ENCODE results near the gene KIFC1. TPM values are rescaled to one million over a fixed set of nuclear protein-coding genes. Genes with fewer than 3 reads are reported as not detected.
A peak's percentile ranks its signal among the peaks of the same experiment; 100 is the strongest.
"Not testable (repeated sequence)": the region's sequence is repeated elsewhere in the genome, so short reads cannot be mapped to it uniquely, and the experiment has no call there.

Gene KIFC1
- total and polyA plus RNA-seq, 5 experiments from 2014 or later = 0.26 to 1.2 (median 0.53) TPM; not detected in 1

GRCh38 chr6:33380272-33380981 lies 11.2 kb upstream of the KIFC1 start:
- Mint-ChIP-seq H3K27me3 (no peaks in the 10 kb centered on the region), H3K9me3 (no peaks in the 10 kb centered on the region), H3K36me3 (no peaks in the 10 kb centered on the region), H3K4me3 (no peak overlapping the region), H3K27ac (peak overlapping the region in 2 of 10 donors; percentile 4 to 10), H3K4me1 (peaks cover 0 to 4% (median 1%) of the 10 kb centered on the region in 4 donors)
- no peak for ATAC-seq
- POLR2A ChIA-PET = no interaction called here
- DNase-seq = no peak

- no peaks in the 10 kb centered on the region for H3K36me3 Mint-ChIP-seq
- DNase-seq (no peak), ATAC-seq (no peak)
- H3K4me1 Mint-ChIP-seq = peaks cover 0 to 2% (median 0%) of the 10 kb centered on the region in 4 donors
- no peak overlapping the region for H3K27ac Mint-ChIP-seq
- POLR2A ChIA-PET = interaction anchor here (0.6 kb wide), 2 partner anchors 33 to 245 kb away, joined by 3 to 4 read pairs; no protein-coding TSS in a partner anchor
- H3K27me3 Mint-ChIP-seq = no peaks in the 10 kb centered on the region
- H3K9me3 Mint-ChIP-seq = no peaks in the 10 kb centered on the region
- H3K4me3 Mint-ChIP-seq = no peak overlapping the region
Observed at GRCh38 chr6:33383427-33384185, 8.0 kb upstream of the KIFC1 start.

GRCh38 chr6:33384581-33385020 lies 7.0 kb upstream of the KIFC1 start:
- Mint-ChIP-seq H3K4me1 (peaks cover 0 to 2% (median 0%) of the 10 kb centered on the region in 4 donors), H3K36me3 (no peaks in the 10 kb centered on the region), H3K27ac (peak overlapping the region in 1 of 10 donors; percentile 24), H3K4me3 (no peak overlapping the region), H3K9me3 (no peaks in the 10 kb centered on the region), H3K27me3 (no peaks in the 10 kb centered on the region)
- POLR2A ChIA-PET = interaction anchor here (0.6 to 1.0 kb wide), 2 partner anchors 10 to 161 kb away, joined by 3 to 4 read pairs; no protein-coding TSS in a partner anchor
- no peak for ATAC-seq
- no peak for DNase-seq

- Mint-ChIP-seq H3K27ac (peak overlapping the region; percentile 90 to 98 (median 98)), H3K4me3 (no peak overlapping the region), H3K36me3 (no peaks in the 10 kb centered on the region), H3K4me1 (peaks cover 9 to 27% (median 23%) of the 10 kb centered on the region in 4 donors), H3K9me3 (no peaks in the 10 kb centered on the region), H3K27me3 (no peaks in the 10 kb centered on the region)
- DNase-seq (no peak), ATAC-seq (no peak)
- POLR2A ChIA-PET = interaction anchor here (0.6 to 2.6 kb wide), 8 partner anchors 20 to 191 kb away, joined by 3 to 18 read pairs (median 10); partner anchors contain the start of genes CUTA, PHF1, RPS18 and VPS52
Observed at GRCh38 chr6:33390173-33390572, 1.4 kb upstream of the KIFC1 start.

GRCh38 chr6:33390767-33391277 lies 801 bp upstream of the KIFC1 start:
- no peaks in the 10 kb centered on the region for H3K36me3 Mint-ChIP-seq
- peaks cover 9 to 27% (median 23%) of the 10 kb centered on the region in 4 donors for H3K4me1 Mint-ChIP-seq
- DNase-seq (no peak), ATAC-seq (peak in 1 of 2 donors; percentile 6)
- no peaks in the 10 kb centered on the region for H3K27me3 Mint-ChIP-seq
- peak overlapping the region; percentile 90 to 98 (median 98) for H3K27ac Mint-ChIP-seq
- no peaks in the 10 kb centered on the region for H3K9me3 Mint-ChIP-seq
- POLR2A ChIA-PET = interaction anchor here (0.6 to 2.6 kb wide), 14 partner anchors 20 to 202 kb away, joined by 3 to 18 read pairs (median 6); partner anchors contain the start of genes CUTA, PFDN6, PHF1 and RPS18
- peak overlapping the region; percentile 72 to 90 (median 86) for H3K4me3 Mint-ChIP-seq

- no peaks in the 10 kb centered on the region for H3K27me3 Mint-ChIP-seq
- no peaks in the 10 kb centered on the region for H3K36me3 Mint-ChIP-seq
- peak in 3 of 10 donors; percentile 25 to 66 (median 26) for DNase-seq
- ATAC-seq = no peak
- H3K27ac Mint-ChIP-seq = peak overlapping the region in 9 of 10 donors; percentile 90 to 98 (median 97)
- no peaks in the 10 kb centered on the region for H3K9me3 Mint-ChIP-seq
- H3K4me1 Mint-ChIP-seq = peaks cover 9 to 27% (median 23%) of the 10 kb centered on the region in 4 donors
- peak overlapping the region; percentile 72 to 90 (median 86) for H3K4me3 Mint-ChIP-seq
- POLR2A ChIA-PET = interaction anchor here (1.3 to 2.6 kb wide), 4 partner anchors 39 to 143 kb away, joined by 3 to 18 read pairs (median 7); partner anchors contain the start of genes RPS18 and VPS52
Observed at GRCh38 chr6:33391922-33392594, 435 bp downstream of the KIFC1 start.

- ATAC-seq (no peak), DNase-seq (no peak)
- POLR2A ChIA-PET = interaction anchor here (1.3 kb wide), 1 partner anchor 121 kb away, joined by 3 read pairs; the partner anchor contains the start of genes RPS18 and VPS52
- Mint-ChIP-seq H3K9me3 (no peaks in the 10 kb centered on the region), H3K27ac (peak overlapping the region in 8 of 10 donors; percentile 73 to 98 (median 98)), H3K4me1 (peaks cover 9 to 27% (median 23%) of the 10 kb centered on the region in 4 donors), H3K4me3 (peak overlapping the region; percentile 72 to 90 (median 86)), H3K36me3 (no peaks in the 10 kb centered on the region), H3K27me3 (no peaks in the 10 kb centered on the region)
Observed at GRCh38 chr6:33392595-33392948, 949 bp downstream of the KIFC1 start.

GRCh38 chr6:33392979-33393378 lies 1.4 kb downstream of the KIFC1 start:
- Mint-ChIP-seq H3K36me3 (no peaks in the 10 kb centered on the region), H3K27ac (peak overlapping the region in 2 of 10 donors; percentile 20 to 81), H3K4me1 (peaks cover 9 to 27% (median 23%) of the 10 kb centered on the region in 4 donors), H3K4me3 (peak overlapping the region in 4 of 10 donors; percentile 2 to 75 (median 4)), H3K9me3 (no peaks in the 10 kb centered on the region), H3K27me3 (no peaks in the 10 kb centered on the region)
- DNase-seq = no peak
- ATAC-seq = no peak
- POLR2A ChIA-PET = interaction anchor here (1.3 kb wide), 1 partner anchor 121 kb away, joined by 3 read pairs; the partner anchor contains the start of genes RPS18 and VPS52

- POLR2A ChIA-PET = interaction anchor here (0.7 to 1.0 kb wide), 2 partner anchors 34 to 204 kb away, joined by 3 to 8 read pairs; no protein-coding TSS in a partner anchor
- no peaks in the 10 kb centered on the region for H3K36me3 Mint-ChIP-seq
- H3K4me3 Mint-ChIP-seq = no peak overlapping the region
- H3K9me3 Mint-ChIP-seq = no peaks in the 10 kb centered on the region
- H3K27ac Mint-ChIP-seq = no peak overlapping the region
- DNase-seq (no peak), ATAC-seq (no peak)
- peaks cover 1 to 8% (median 3%) of the 10 kb centered on the region in 4 donors for H3K4me1 Mint-ChIP-seq
- H3K27me3 Mint-ChIP-seq = no peaks in the 10 kb centered on the region
Observed at GRCh38 chr6:33397541-33397940, 5.9 kb downstream of the KIFC1 start.

- H3K4me1 Mint-ChIP-seq, H3K36me3 Mint-ChIP-seq, H3K27me3 Mint-ChIP-seq, POLR2A ChIA-PET, H3K27ac Mint-ChIP-seq, H3K4me3 Mint-ChIP-seq, H3K9me3 Mint-ChIP-seq, DNase-seq, ATAC-seq: not testable (repeated sequence)
Observed at GRCh38 chr6:33398601-33399000, 7.0 kb downstream of the KIFC1 start.

- H3K9me3 Mint-ChIP-seq, H3K4me1 Mint-ChIP-seq, ATAC-seq, H3K36me3 Mint-ChIP-seq, H3K27me3 Mint-ChIP-seq, DNase-seq, H3K4me3 Mint-ChIP-seq, POLR2A ChIA-PET, H3K27ac Mint-ChIP-seq: not testable (repeated sequence)
Observed at GRCh38 chr6:33399881-33400280, 8.3 kb downstream of the KIFC1 start.

GRCh38 chr6:33404884-33405283 lies 13.3 kb downstream of the KIFC1 start:
- no peaks in the 10 kb centered on the region for H3K27me3 Mint-ChIP-seq
- no peak overlapping the region for H3K4me3 Mint-ChIP-seq
- H3K4me1 Mint-ChIP-seq = peaks cover 5 to 13% (median 8%) of the 10 kb centered on the region in 4 donors
- ATAC-seq (no peak), DNase-seq (peak in 1 of 10 donors; percentile 35)
- H3K9me3 Mint-ChIP-seq = no peaks in the 10 kb centered on the region
- no peaks in the 10 kb centered on the region for H3K36me3 Mint-ChIP-seq
- no peak overlapping the region for H3K27ac Mint-ChIP-seq
- POLR2A ChIA-PET = interaction anchor here (0.9 kb wide), 1 partner anchor 156 kb away, joined by 3 read pairs; no protein-coding TSS in a partner anchor
